Measurements from ENCODE around the gene HES5. TPM values are rescaled to one million over a fixed set of nuclear protein-coding genes. Genes with fewer than 3 reads are reported as not detected.

Gene HES5
- total and polyA plus RNA-seq, 2 of the 4 experiments (the other 2 are of a cell fraction), result not detected

GRCh38 chr1:2537784-2538115 is 7.7 kb upstream of the HES5 start:
- H3K9me1 ChIP-seq (ENCODE audit: insufficient read depth, low read length), result peaks cover 9% of the 10 kb centered on the region
- H3K4ac ChIP-seq (ENCODE audit: low read depth, low read length), result no peak overlapping the region
- peaks cover 12% of the 10 kb centered on the region for H3K4me1 ChIP-seq (ENCODE audit: control insufficient read depth, insufficient read depth, low read length)
- H4K20me1 ChIP-seq (ENCODE audit: insufficient read depth, low read length), result no peaks in the 10 kb centered on the region
- no peak overlapping the region for H3K4me2 ChIP-seq (ENCODE audit: low read depth, low read length)
- H3K27me3 ChIP-seq (ENCODE audit: control insufficient read depth, insufficient read depth, low read length), result peaks cover 3% of the 10 kb centered on the region; the same call in 1 of the 2 replicates
- H2AFZ ChIP-seq (replicated peaks; ENCODE audit: low read length, poor library complexity), result no peak overlapping the region
- no peak overlapping the region for H2BK15ac ChIP-seq (ENCODE audit: low read depth, low read length)
- ATAC-seq (ENCODE audit: low read depth), result no peak
- H2BK20ac ChIP-seq (ENCODE audit: low read depth, low read length), result no peak overlapping the region
- no peak overlapping the region for H4K91ac ChIP-seq (ENCODE audit: insufficient read depth, low read depth, low read length)
- no peak overlapping the region for H2AK9ac ChIP-seq (replicated peaks; ENCODE audit: low read depth, low read length, poor library complexity)
- in situ Hi-C loops (cut with MboI; ENCODE audit: low sequenced_read_pairs) (loop anchor here (25.0 kb wide), 1 partner anchor 350 kb away; the partner anchor contains the start of gene FAAP20), dilution Hi-C loops (cut with HindIII; ENCODE audit: low sequenced_read_pairs, unreplicated experiment) (no loop called here), intact Hi-C loops (cut with micrococcal nuclease) (no loop called here)
- BruUV-seq (replicated peaks), result no TSS peak
- H4K8ac ChIP-seq (ENCODE audit: low read depth in 2 of 2, low read length in 2 of 2), result no peak overlapping the region
- ChIA-PET CTCF (no interaction called here), POLR2A (ENCODE audit: unreplicated experiment) (no interaction called here)
- no peak overlapping the region for H3K27ac ChIP-seq (ENCODE audit: insufficient read depth, low read length)
- no peak for DNase-seq
- TF ChIP-seq MAZ (IDR thresholded peaks at IDR 0.05; ENCODE audit: borderline replicate concordance, low read depth, low read length) (no peak), RCOR1 (IDR thresholded peaks at IDR 0.05; ENCODE audit: insufficient replicate concordance, low read length) (no peak), MAFK (IDR thresholded peaks at IDR 0.05; ENCODE audit: low read depth, low read length) (no peak), RFX5 (IDR thresholded peaks at IDR 0.05; ENCODE audit: low read depth, low read length) (no peak), RAD21 (IDR thresholded peaks at IDR 0.05; ENCODE audit: low read length) (no peak), CHD1 (IDR thresholded peaks at IDR 0.05; ENCODE audit: low read depth, low read length) (no peak), USF2 (IDR thresholded peaks at IDR 0.05; ENCODE audit: low read depth, low read length) (no peak), POLR2A (IDR thresholded peaks at IDR 0.05; ENCODE audit: low read depth, low read length) (no peak), ELK1 (IDR thresholded peaks at IDR 0.05; ENCODE audit: borderline replicate concordance, low read depth, low read length) (no peak)
- no peak overlapping the region for H3K18ac ChIP-seq (ENCODE audit: low read depth, low read length)
- H3K14ac ChIP-seq (replicated peaks; ENCODE audit: low read depth, low read length), result no peak overlapping the region
- H2BK120ac ChIP-seq (ENCODE audit: low read depth, low read length), result no peak overlapping the region
- no peaks in the 10 kb centered on the region for H3K36me3 ChIP-seq (ENCODE audit: control insufficient read depth, insufficient read depth, low read length)
- H3K56ac ChIP-seq (ENCODE audit: extremely low read depth, insufficient read depth, low read length), result no peak overlapping the region
- no peaks in the 10 kb centered on the region for H3K79me1 ChIP-seq (ENCODE audit: low read depth in 1 of 2, low read length in 2 of 2)
- H3K4me3 ChIP-seq (ENCODE audit: insufficient read depth, low read depth, low read length), result no peak overlapping the region
- 66% methylated on average over 4 of the region's 9 CpGs; no CpG with 5 or more reads in 1 of the 2 experiments for WGBS, 2 experiments (ENCODE audit: extremely low coverage in 2 of 2, insufficient read length in 1 of 2)
- no peak overlapping the region for H4K5ac ChIP-seq (ENCODE audit: low read depth, low read length)
- no peaks in the 10 kb centered on the region for H3K9me3 ChIP-seq (ENCODE audit: control insufficient read depth, insufficient read depth, low read length)
- H3K9ac ChIP-seq (ENCODE audit: low read depth, low read length), result no peak overlapping the region
- H2BK5ac ChIP-seq (ENCODE audit: low read depth, low read length, poor library complexity, severe bottlenecking), result no peak overlapping the region
- H3K23ac ChIP-seq (ENCODE audit: low read depth, low read length), result no peak overlapping the region
- no peak overlapping the region for H2AK5ac ChIP-seq (ENCODE audit: low read depth, low read length)
